Measurements from ENCODE around the gene ANKRD52. TPM values are rescaled to one million over a fixed set of nuclear protein-coding genes. Genes with fewer than 3 reads are reported as not detected.

Gene ANKRD52
- total and polyA plus RNA-seq, 9 of the 15 experiments (the other 6 are each of a cell fraction or from before 2014, with no cell fraction given), result 0.52 to 46.8 (median 7.9) TPM

- TF ChIP-seq GTF3C2 (IDR thresholded peaks at IDR 0.05; ENCODE audit: borderline replicate concordance, extremely low read depth, insufficient read length), result peak; percentile 85
- TF ChIP-seq JUND (IDR thresholded peaks at IDR 0.05; ENCODE audit: borderline replicate concordance, low read depth, low read length), result peak; percentile 62
- no peak; the same call in 2 of the 3 replicates for TF ChIP-seq JUND (tag; IDR thresholded peaks at IDR 0.05; ENCODE audit: borderline replicate concordance, low read depth, low read length)
- 0 out of 2 replicates have a peak, but pooled peaks have one; percentile 6 for TF ChIP-seq JUN (IDR thresholded peaks at IDR 0.05; ENCODE audit: borderline replicate concordance, low read depth, low read length)
- TF ChIP-seq JUN (CRISPR knock-in tag; IDR thresholded peaks at IDR 0.05; ENCODE audit: borderline replicate concordance), result 0 out of 2 replicates have a peak, but pooled peaks have one; percentile 15
- TF ChIP-seq HDAC1 (IDR thresholded peaks at IDR 0.05), result peak; percentile 65 to 78; a peak in 3 of 4 replicates
- peak in 1 of 2 experiments; percentile 59; a peak in 2 of 4 replicates for TF ChIP-seq TRIM24 (IDR thresholded peaks at IDR 0.05)
- no peak for TF ChIP-seq FOXJ2 (tag; IDR thresholded peaks at IDR 0.05)
- peak; percentile 56; the same call in 1 of the 2 replicates for TF ChIP-seq PHF8 (IDR thresholded peaks at IDR 0.05; ENCODE audit: borderline replicate concordance, low read length)
- no peak for TF ChIP-seq NONO (IDR thresholded peaks at IDR 0.05; ENCODE audit: low read depth in 2 of 2, low read length in 1 of 2)
- peak; percentile 11; the same call in 1 of the 2 replicates for TF ChIP-seq ZNF592 (IDR thresholded peaks at IDR 0.05)
- 0 out of 2 replicates have a peak, but pooled peaks have one; percentile 60 for TF ChIP-seq IRF1 (CRISPR knock-in tag; IDR thresholded peaks at IDR 0.05; ENCODE audit: borderline replicate concordance)
- no peak for TF ChIP-seq GTF2A2 (tag; IDR thresholded peaks at IDR 0.05)
- peak; percentile 71; the same call in 1 of the 2 replicates for TF ChIP-seq ZNF764 (CRISPR knock-in tag; IDR thresholded peaks at IDR 0.05; ENCODE audit: low read depth)
- peak; percentile 82 to 83 for TF ChIP-seq ARNT (IDR thresholded peaks at IDR 0.05)
- TF ChIP-seq E2F1 (CRISPR knock-in tag; IDR thresholded peaks at IDR 0.05), result no peak
These were observed 68.1 kb downstream of the ANKRD52 start (continued) for GRCh38 chr12:56189918-56190694.

Data from K562 (cell line).